Fibroblast of skin of scalp (primary cell): ENCODE measurements around the gene ERC2.
A peak's percentile ranks its signal among the peaks of the same experiment; 100 is the strongest.

Experiments used
- DNase-seq: peaks from one replicate; pipeline ENCODE4 v3.0.0-alpha.2; 2013

ERC2 gene

GRCh38 chr3:56366641-56367162 is 101.6 kb downstream of the ERC2 start:
- DNase-seq = peak; percentile 12

GRCh38 chr3:56365905-56366640 is 102.2 kb downstream of the ERC2 start:
- DNase-seq = no peak

- DNase-seq = no peak
These were observed 103.6 kb downstream of the ERC2 start for GRCh38 chr3:56364665-56365064.

GRCh38 chr3:56363720-56364119 is 104.5 kb downstream of the ERC2 start:
- no peak for DNase-seq

GRCh38 chr3:56361731-56362130 is 106.5 kb downstream of the ERC2 start:
- DNase-seq = no peak

GRCh38 chr3:56357266-56357665 is 111.0 kb downstream of the ERC2 start:
- no peak for DNase-seq

GRCh38 chr3:56356808-56357207 is 111.5 kb downstream of the ERC2 start:
- DNase-seq = no peak

GRCh38 chr3:56355570-56356185 is 112.6 kb downstream of the ERC2 start:
- DNase-seq = no peak

GRCh38 chr3:56351537-56351936 is 116.7 kb downstream of the ERC2 start:
- DNase-seq = no peak

- no peak for DNase-seq
These were observed 120.9 kb downstream of the ERC2 start for GRCh38 chr3:56347219-56347871.

GRCh38 chr3:56342475-56342874 is 125.8 kb downstream of the ERC2 start:
- no peak for DNase-seq

GRCh38 chr3:56339671-56340070 is 128.6 kb downstream of the ERC2 start:
- DNase-seq = no peak

GRCh38 chr3:56339244-56339643 is 129.0 kb downstream of the ERC2 start:
- no peak for DNase-seq

- DNase-seq = no peak
These were observed 132.2 kb downstream of the ERC2 start for GRCh38 chr3:56336023-56336422.

- no peak for DNase-seq
These were observed 143.8 kb downstream of the ERC2 start for GRCh38 chr3:56324473-56324872.

GRCh38 chr3:56323986-56324420 is 144.3 kb downstream of the ERC2 start:
- DNase-seq = peak; percentile 75

- no peak for DNase-seq
These were observed 145.4 kb downstream of the ERC2 start for GRCh38 chr3:56322862-56323261.

GRCh38 chr3:56321892-56322291 is 146.4 kb downstream of the ERC2 start:
- DNase-seq = no peak

GRCh38 chr3:56321383-56321782 is 146.9 kb downstream of the ERC2 start:
- DNase-seq = no peak

- no peak for DNase-seq
These were observed 147.4 kb downstream of the ERC2 start for GRCh38 chr3:56320883-56321282.

GRCh38 chr3:56318891-56319290 is 149.4 kb downstream of the ERC2 start:
- no peak for DNase-seq

GRCh38 chr3:56316944-56317343 is 151.3 kb downstream of the ERC2 start:
- DNase-seq = no peak

GRCh38 chr3:56314842-56315241 is 153.4 kb downstream of the ERC2 start:
- peak; percentile 83 for DNase-seq

GRCh38 chr3:56309465-56309864 is 158.8 kb downstream of the ERC2 start:
- no peak for DNase-seq
